ENCODE measurements around the gene RAB11FIP4.

DNA sequence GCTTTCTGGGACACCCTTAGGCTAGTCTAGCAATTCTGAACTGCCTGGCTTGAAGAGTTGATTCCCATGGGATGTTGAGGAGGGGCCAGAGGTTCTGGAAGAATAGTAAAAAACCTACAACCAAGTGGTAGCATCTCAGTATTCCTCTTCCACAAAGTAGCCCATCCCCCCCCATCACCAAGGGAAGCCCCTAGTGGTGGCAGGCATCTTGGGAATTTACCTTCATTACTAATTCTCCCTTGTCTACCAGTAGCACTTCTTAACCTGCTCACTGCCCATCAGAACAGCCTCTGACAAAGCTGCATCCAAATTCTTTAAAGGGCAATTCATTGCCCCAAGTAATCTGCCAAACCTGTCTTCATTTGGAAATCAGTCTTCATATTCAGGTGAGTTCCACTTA, 12.8 kb upstream of the RAB11FIP4 start:
- TF ChIP-seq, protein P1, sequence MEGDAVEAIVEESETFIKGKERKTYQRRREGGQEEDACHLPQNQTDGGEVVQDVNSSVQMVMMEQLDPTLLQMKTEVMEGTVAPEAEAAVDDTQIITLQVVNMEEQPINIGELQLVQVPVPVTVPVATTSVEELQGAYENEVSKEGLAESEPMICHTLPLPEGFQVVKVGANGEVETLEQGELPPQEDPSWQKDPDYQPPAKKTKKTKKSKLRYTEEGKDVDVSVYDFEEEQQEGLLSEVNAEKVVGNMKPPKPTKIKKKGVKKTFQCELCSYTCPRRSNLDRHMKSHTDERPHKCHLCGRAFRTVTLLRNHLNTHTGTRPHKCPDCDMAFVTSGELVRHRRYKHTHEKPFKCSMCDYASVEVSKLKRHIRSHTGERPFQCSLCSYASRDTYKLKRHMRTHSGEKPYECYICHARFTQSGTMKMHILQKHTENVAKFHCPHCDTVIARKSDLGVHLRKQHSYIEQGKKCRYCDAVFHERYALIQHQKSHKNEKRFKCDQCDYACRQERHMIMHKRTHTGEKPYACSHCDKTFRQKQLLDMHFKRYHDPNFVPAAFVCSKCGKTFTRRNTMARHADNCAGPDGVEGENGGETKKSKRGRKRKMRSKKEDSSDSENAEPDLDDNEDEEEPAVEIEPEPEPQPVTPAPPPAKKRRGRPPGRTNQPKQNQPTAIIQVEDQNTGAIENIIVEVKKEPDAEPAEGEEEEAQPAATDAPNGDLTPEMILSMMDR (IDR thresholded peaks at IDR 0.05; ENCODE audit: low read depth, low read length, missing input control) = no peak
- TF ChIP-seq YY1 (IDR thresholded peaks at IDR 0.05) (no peak), SP1 (IDR thresholded peaks at IDR 0.05) (no peak), TAF1 (conservative IDR thresholded peaks at IDR 0.05) (no peak), RXRA (IDR thresholded peaks at IDR 0.05) (no peak), JUND (IDR thresholded peaks at IDR 0.05) (no peak), FOXA1 (IDR thresholded peaks at IDR 0.05) (no peak), EGR1 (IDR thresholded peaks at IDR 0.05; ENCODE audit: low read depth in 2 of 2) (no peak)
- TF ChIP-seq, protein P2, sequence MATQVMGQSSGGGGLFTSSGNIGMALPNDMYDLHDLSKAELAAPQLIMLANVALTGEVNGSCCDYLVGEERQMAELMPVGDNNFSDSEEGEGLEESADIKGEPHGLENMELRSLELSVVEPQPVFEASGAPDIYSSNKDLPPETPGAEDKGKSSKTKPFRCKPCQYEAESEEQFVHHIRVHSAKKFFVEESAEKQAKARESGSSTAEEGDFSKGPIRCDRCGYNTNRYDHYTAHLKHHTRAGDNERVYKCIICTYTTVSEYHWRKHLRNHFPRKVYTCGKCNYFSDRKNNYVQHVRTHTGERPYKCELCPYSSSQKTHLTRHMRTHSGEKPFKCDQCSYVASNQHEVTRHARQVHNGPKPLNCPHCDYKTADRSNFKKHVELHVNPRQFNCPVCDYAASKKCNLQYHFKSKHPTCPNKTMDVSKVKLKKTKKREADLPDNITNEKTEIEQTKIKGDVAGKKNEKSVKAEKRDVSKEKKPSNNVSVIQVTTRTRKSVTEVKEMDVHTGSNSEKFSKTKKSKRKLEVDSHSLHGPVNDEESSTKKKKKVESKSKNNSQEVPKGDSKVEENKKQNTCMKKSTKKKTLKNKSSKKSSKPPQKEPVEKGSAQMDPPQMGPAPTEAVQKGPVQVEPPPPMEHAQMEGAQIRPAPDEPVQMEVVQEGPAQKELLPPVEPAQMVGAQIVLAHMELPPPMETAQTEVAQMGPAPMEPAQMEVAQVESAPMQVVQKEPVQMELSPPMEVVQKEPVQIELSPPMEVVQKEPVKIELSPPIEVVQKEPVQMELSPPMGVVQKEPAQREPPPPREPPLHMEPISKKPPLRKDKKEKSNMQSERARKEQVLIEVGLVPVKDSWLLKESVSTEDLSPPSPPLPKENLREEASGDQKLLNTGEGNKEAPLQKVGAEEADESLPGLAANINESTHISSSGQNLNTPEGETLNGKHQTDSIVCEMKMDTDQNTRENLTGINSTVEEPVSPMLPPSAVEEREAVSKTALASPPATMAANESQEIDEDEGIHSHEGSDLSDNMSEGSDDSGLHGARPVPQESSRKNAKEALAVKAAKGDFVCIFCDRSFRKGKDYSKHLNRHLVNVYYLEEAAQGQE (IDR thresholded peaks at IDR 0.05) = no peak
- TF ChIP-seq, protein P3, sequence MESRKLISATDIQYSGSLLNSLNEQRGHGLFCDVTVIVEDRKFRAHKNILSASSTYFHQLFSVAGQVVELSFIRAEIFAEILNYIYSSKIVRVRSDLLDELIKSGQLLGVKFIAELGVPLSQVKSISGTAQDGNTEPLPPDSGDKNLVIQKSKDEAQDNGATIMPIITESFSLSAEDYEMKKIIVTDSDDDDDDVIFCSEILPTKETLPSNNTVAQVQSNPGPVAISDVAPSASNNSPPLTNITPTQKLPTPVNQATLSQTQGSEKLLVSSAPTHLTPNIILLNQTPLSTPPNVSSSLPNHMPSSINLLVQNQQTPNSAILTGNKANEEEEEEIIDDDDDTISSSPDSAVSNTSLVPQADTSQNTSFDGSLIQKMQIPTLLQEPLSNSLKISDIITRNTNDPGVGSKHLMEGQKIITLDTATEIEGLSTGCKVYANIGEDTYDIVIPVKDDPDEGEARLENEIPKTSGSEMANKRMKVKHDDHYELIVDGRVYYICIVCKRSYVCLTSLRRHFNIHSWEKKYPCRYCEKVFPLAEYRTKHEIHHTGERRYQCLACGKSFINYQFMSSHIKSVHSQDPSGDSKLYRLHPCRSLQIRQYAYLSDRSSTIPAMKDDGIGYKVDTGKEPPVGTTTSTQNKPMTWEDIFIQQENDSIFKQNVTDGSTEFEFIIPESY (IDR thresholded peaks at IDR 0.05) = no peak
- TF ChIP-seq, protein P4, sequence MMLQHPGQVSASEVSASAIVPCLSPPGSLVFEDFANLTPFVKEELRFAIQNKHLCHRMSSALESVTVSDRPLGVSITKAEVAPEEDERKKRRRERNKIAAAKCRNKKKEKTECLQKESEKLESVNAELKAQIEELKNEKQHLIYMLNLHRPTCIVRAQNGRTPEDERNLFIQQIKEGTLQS (IDR thresholded peaks at IDR 0.05) = no peak

All from liver (tissue), 3 donors.